Glutamatergic neuron (in vitro differentiated cells): ENCODE results near the gene THAP11. TPM values are rescaled to one million over a fixed set of nuclear protein-coding genes. Genes with fewer than 3 reads are reported as not detected.
"Not testable (repeated sequence)": the region's sequence is repeated elsewhere in the genome, so short reads cannot be mapped to it uniquely, and the experiment has no call there.

ENCODE experiments used
- DNase-seq: peaks from one replicate; pipeline ENCODE4 v3.0.0; 2022
- H3K27ac Mint-ChIP-seq: one replicate; pipeline ENCODE4 v1.8.0; 2020; ENCODE audit warnings: mild to moderate bottlenecking, mixed read lengths, inconsistent platforms; ENCODE audit not compliant: unreplicated experiment
- H3K27me3 Mint-ChIP-seq: one replicate; pipeline ENCODE4 v1.8.0; 2020; ENCODE audit warnings: mild to moderate bottlenecking, moderate library complexity, mixed read lengths, inconsistent platforms; ENCODE audit not compliant: unreplicated experiment
- H3K36me3 Mint-ChIP-seq: one replicate; pipeline ENCODE4 v1.8.0; 2020; ENCODE audit warnings: mild to moderate bottlenecking, mixed read lengths, inconsistent platforms; ENCODE audit not compliant: unreplicated experiment
- H3K4me1 Mint-ChIP-seq: one replicate; pipeline ENCODE4 v1.8.0; 2020; ENCODE audit warnings: mild to moderate bottlenecking, low read depth, mixed read lengths, inconsistent platforms; ENCODE audit not compliant: unreplicated experiment
- H3K4me3 Mint-ChIP-seq: one replicate; pipeline ENCODE4 v1.8.0; 2020; ENCODE audit warnings: mild to moderate bottlenecking, mixed read lengths, inconsistent platforms; ENCODE audit not compliant: unreplicated experiment
- H3K9me3 Mint-ChIP-seq: one replicate; pipeline ENCODE4 v1.8.0; 2020; ENCODE audit warnings: mild to moderate bottlenecking, moderate library complexity, mixed read lengths, inconsistent platforms; ENCODE audit not compliant: unreplicated experiment
- CTCF ChIP-seq: fragments of 200-600 bp; sonication (generic); IDR thresholded peaks from one replicate; pipeline ENCODE4 v1.5.0; 2021; ENCODE audit not compliant: partially characterized antibody, unreplicated experiment
- total RNA-seq: library from RNA; stranded (reverse); fragmentation: NEBNext Ultra II Directional; extraction: Animal tissue kit (Norgen Biotek cat#: 25700); gene quantifications from one replicate; pipeline ENCODE4 v1.2.1, GENCODE V29; 2021; ENCODE audit not compliant: unreplicated experiment

Gene THAP11
- total RNA-seq, 1 donor from 2014 or later: 23.1 TPM

- H3K27ac Mint-ChIP-seq: peak overlapping the region; percentile 55
- no peak for TF ChIP-seq CTCF
- no peak overlapping the region for H3K4me3 Mint-ChIP-seq
- peaks cover 31% of the 10 kb centered on the region for H3K4me1 Mint-ChIP-seq
- H3K27me3 Mint-ChIP-seq: peaks cover 4% of the 10 kb centered on the region
- H3K36me3 Mint-ChIP-seq: no peaks in the 10 kb centered on the region
- H3K9me3 Mint-ChIP-seq: peaks cover 3% of the 10 kb centered on the region
- no peak for DNase-seq
Observed at GRCh38 chr16:67858500-67858899, 16.4 kb downstream of the THAP11 start.

- H3K4me1 Mint-ChIP-seq: peaks cover 30% of the 10 kb centered on the region
- peak overlapping the region; percentile 73 for H3K27ac Mint-ChIP-seq
- no peak for TF ChIP-seq CTCF
- peaks cover 4% of the 10 kb centered on the region for H3K27me3 Mint-ChIP-seq
- H3K36me3 Mint-ChIP-seq: no peaks in the 10 kb centered on the region
- peaks cover 3% of the 10 kb centered on the region for H3K9me3 Mint-ChIP-seq
- H3K4me3 Mint-ChIP-seq: no peak overlapping the region
- DNase-seq: no peak
Observed at GRCh38 chr16:67860589-67861398, 18.7 kb downstream of the THAP11 start.

GRCh38 chr16:67861877-67862276, 19.8 kb downstream of the THAP11 start:
- Mint-ChIP-seq H3K4me3 (peak overlapping the region; percentile 20), H3K9me3 (peaks cover 3% of the 10 kb centered on the region), H3K36me3 (no peaks in the 10 kb centered on the region), H3K27me3 (peaks cover 4% of the 10 kb centered on the region), H3K4me1 (peaks cover 26% of the 10 kb centered on the region), H3K27ac (peak overlapping the region; percentile 57)
- DNase-seq: no peak
- TF ChIP-seq CTCF: no peak

- no peak for TF ChIP-seq CTCF
- H3K4me1 Mint-ChIP-seq: peaks cover 24% of the 10 kb centered on the region
- peak; percentile 32 for DNase-seq
- H3K27ac Mint-ChIP-seq: peak overlapping the region; percentile 62
- no peaks in the 10 kb centered on the region for H3K36me3 Mint-ChIP-seq
- H3K9me3 Mint-ChIP-seq: peaks cover 3% of the 10 kb centered on the region
- peak overlapping the region; percentile 68 for H3K4me3 Mint-ChIP-seq
- peaks cover 4% of the 10 kb centered on the region for H3K27me3 Mint-ChIP-seq
Observed at GRCh38 chr16:67862623-67863583, 20.8 kb downstream of the THAP11 start.

- H3K36me3 Mint-ChIP-seq, H3K4me3 Mint-ChIP-seq, H3K27ac Mint-ChIP-seq, H3K9me3 Mint-ChIP-seq, DNase-seq, H3K27me3 Mint-ChIP-seq: not testable (repeated sequence)
- peaks cover 24% of the 10 kb centered on the region for H3K4me1 Mint-ChIP-seq
Observed at GRCh38 chr16:67864044-67864443, 21.9 kb downstream of the THAP11 start.
